Type B pancreatic cell (in vitro differentiated cells): ENCODE data around the gene EYA4. TPM values are rescaled to one million over a fixed set of nuclear protein-coding genes. Genes with fewer than 3 reads are reported as not detected.

Source experiments
- DNase-seq: peaks from one replicate; pipeline ENCODE4 v3.0.0; 2021; ENCODE audit warnings: mixed read lengths; ENCODE audit not compliant: unreplicated experiment; ENCODE audit errors: extremely low spot score
- H3K27ac Mint-ChIP-seq: 2 replicates; pipeline ENCODE4 v1.8.0; 2021; ENCODE audit warnings: mild to moderate bottlenecking, mixed read lengths
- H3K27me3 Mint-ChIP-seq: 2 replicates; pipeline ENCODE4 v1.8.0; 2021; ENCODE audit warnings: mixed read lengths
- H3K36me3 Mint-ChIP-seq: 2 replicates; pipeline ENCODE4 v1.8.0; 2021; ENCODE audit warnings: mixed read lengths
- H3K4me1 Mint-ChIP-seq: one replicate; pipeline ENCODE4 v1.8.0; 2021; ENCODE audit warnings: mixed read lengths; ENCODE audit not compliant: unreplicated experiment
- H3K4me3 Mint-ChIP-seq: 2 replicates; pipeline ENCODE4 v1.8.0; 2021; ENCODE audit warnings: mild to moderate bottlenecking, mixed read lengths
- H3K9me3 Mint-ChIP-seq: 2 replicates; pipeline ENCODE4 v1.8.0; 2021; ENCODE audit warnings: mixed read lengths
- CTCF ChIP-seq: fragments of 200-600 bp; sonication (generic); conservative IDR thresholded peaks from 2 replicates; pipeline ENCODE4 v1.5.0; 2021; ENCODE audit warnings: antibody characterized with exemption, mild to moderate bottlenecking
- total RNA-seq: library from RNA; stranded (reverse); gene quantifications from 2 replicates; pipeline ENCODE4 v1.2.1, GENCODE V29; 2021; ENCODE audit warnings: low replicate concordance

The EYA4 gene
- total RNA-seq, 1 donor from 2014 or later = 29.7 TPM

- peak; percentile 93 for TF ChIP-seq CTCF
- no peak for DNase-seq
- H3K4me3 Mint-ChIP-seq = peak overlapping the region; percentile 86
- H3K27ac Mint-ChIP-seq = peak overlapping the region; percentile 79
- peaks cover 7% of the 10 kb centered on the region for H3K4me1 Mint-ChIP-seq
- no peaks in the 10 kb centered on the region for H3K9me3 Mint-ChIP-seq
- H3K27me3 Mint-ChIP-seq = peaks cover 26% of the 10 kb centered on the region
- H3K36me3 Mint-ChIP-seq = no peaks in the 10 kb centered on the region
Measured at GRCh38 chr6:133568970-133569889, 328.1 kb downstream of the EYA4 start.

- no peak overlapping the region for H3K27ac Mint-ChIP-seq
- DNase-seq = no peak
Measured at GRCh38 chr6:133571681-133572080, 330.5 kb downstream of the EYA4 start.

GRCh38 chr6:133577851-133578250, 336.7 kb downstream of the EYA4 start:
- H3K4me3 Mint-ChIP-seq = no peak overlapping the region
- DNase-seq = no peak
- H3K27me3 Mint-ChIP-seq = no peaks in the 10 kb centered on the region
- no peaks in the 10 kb centered on the region for H3K9me3 Mint-ChIP-seq
- TF ChIP-seq CTCF = no peak
- no peaks in the 10 kb centered on the region for H3K4me1 Mint-ChIP-seq
- H3K27ac Mint-ChIP-seq = no peak overlapping the region
- no peaks in the 10 kb centered on the region for H3K36me3 Mint-ChIP-seq

More at GRCh38 chr6:133571681-133572080, 330.5 kb downstream of the EYA4 start:
- H3K4me1 Mint-ChIP-seq = peaks cover 7% of the 10 kb centered on the region
- TF ChIP-seq CTCF = no peak
- no peaks in the 10 kb centered on the region for H3K9me3 Mint-ChIP-seq
- H3K27me3 Mint-ChIP-seq = peaks cover 18% of the 10 kb centered on the region
- H3K36me3 Mint-ChIP-seq = no peaks in the 10 kb centered on the region
- no peak overlapping the region for H3K4me3 Mint-ChIP-seq
